ENCODE results near the gene TAF3.

TAF3 gene

GRCh38 chr10:8035006-8035640 lies 216.8 kb downstream of the TAF3 start:
- DNase-seq (ENCODE audit: low read depth), result no peak

GRCh38 chr10:8035641-8036470 lies 217.6 kb downstream of the TAF3 start:
- no peak for DNase-seq (ENCODE audit: low read depth)

GRCh38 chr10:8036506-8037198 lies 218.3 kb downstream of the TAF3 start:
- no peak for DNase-seq (ENCODE audit: low read depth)

- no peak for DNase-seq (ENCODE audit: low read depth)
Measured at GRCh38 chr10:8037199-8037801, 219.0 kb downstream of the TAF3 start.

DNA sequence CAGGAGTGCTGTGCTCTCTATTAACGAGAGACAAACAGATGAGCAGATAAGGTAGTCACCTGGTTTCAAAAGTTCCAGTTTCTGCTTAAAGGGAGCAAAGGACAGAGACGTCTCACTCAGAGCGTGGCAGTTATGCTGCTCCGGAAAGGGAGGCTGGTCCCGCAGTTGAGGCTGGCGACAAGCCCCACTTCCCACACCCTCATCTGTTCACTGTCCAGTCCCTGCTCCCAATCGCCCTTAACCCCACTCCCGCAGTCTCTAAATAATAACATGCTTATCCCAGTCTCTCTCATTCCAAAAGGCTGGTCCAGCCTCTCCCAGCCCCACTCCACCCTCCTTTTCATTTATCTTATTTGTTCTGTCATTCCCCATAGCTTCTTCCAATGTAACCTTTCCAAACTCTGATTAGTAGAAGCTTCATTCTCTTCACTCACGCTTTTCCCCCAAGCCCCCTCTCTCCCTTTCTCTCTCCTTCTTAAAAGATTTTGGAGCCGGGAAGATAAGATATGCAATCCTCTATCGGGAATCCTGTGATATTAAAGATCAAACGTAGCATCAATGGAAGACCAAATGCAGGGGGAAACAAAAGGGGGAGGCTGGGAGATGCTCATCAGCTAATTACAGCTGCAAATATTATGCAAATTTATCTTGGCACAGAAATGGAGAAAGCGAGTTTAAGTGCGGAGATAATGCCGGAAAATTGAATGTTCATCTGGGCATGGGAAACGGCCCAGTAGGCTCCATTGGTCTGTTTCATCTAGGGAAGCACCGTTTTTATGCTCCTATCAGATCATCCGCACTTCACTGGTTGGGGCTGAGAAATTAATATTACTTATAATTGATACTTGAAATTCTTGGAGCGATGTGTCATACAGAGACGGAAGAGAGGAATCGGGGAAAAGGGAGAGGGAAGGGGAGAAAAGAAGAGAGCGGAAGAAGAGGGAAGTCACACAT lies 219.9 kb downstream of the TAF3 start:
- no peak for DNase-seq (ENCODE audit: low read depth)

DNA sequence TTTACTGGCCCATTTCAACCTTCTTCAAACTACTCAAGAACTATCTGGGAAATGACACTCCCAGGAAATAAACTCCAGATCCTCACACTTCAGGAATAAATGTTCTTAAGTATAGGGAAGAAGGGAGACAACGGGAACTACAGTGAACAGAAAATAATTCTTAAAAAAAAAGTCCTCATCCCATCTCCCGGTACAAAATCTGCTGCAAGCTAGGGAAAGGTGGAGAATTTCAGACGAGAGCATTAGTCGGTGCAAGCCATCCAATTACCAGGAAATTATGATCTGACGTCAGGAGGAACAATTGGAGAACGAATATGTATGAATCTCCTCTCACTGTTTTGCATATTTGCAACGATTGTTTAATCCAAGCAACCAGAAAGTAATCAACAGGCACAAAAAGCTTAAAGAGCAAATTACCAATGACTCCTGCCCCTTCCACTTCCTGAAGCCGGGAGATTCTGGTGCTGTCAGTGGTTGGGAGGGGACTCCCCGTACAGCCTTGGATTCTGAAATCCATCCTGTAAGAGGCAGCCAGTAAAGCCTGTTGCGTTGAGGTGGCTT lies 221.1 kb downstream of the TAF3 start:
- DNase-seq (ENCODE audit: low read depth), result no peak

GRCh38 chr10:8040651-8041050 lies 222.3 kb downstream of the TAF3 start:
- DNase-seq (ENCODE audit: low read depth), result no peak

GRCh38 chr10:8041284-8041991 lies 223.1 kb downstream of the TAF3 start:
- no peak for DNase-seq (ENCODE audit: low read depth)

- DNase-seq (ENCODE audit: low read depth), result no peak
Measured at GRCh38 chr10:8041992-8042720, 223.9 kb downstream of the TAF3 start.

DNA sequence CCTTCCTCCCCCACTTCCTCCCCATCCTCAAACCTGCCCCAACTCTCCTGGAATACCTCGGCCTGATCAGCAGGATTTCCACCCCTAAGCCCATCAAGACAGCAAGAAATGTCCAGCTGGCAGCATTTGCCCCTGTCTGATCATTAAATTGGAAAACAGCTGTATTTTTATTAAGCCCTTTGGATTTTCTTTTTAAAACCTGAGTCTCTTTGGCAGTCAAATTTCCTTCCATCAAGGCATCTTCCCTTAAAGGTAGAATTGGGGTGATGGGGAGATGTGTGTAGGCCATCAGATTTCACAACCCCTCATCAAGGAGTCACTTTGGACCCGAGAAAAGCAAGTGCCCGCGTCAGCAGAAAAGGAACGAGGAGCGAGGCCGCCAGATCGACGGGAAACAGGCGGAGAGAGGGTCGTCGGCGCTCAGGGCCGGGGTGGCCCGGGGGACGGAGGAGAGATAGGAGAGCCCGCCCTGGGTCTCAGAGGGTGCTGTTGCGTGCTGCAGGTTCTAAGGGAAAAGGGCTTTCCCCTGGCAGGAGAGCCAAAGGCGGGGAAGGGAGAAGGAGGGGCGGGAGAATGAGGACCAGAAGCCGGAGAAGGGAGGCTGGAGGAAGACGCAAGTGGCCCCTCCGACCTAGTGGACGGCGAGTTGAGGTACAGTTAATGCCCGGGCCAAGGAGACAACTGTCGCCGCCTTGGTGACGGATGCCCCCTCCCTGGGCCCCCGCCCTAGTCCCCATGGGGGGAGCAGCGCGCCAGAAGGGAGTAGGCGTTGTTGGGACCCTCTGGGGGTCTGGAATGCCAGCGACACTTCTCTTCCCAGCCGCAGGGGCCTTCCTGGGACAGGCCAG lies 224.6 kb downstream of the TAF3 start:
- no peak for DNase-seq (ENCODE audit: low read depth)

DNA sequence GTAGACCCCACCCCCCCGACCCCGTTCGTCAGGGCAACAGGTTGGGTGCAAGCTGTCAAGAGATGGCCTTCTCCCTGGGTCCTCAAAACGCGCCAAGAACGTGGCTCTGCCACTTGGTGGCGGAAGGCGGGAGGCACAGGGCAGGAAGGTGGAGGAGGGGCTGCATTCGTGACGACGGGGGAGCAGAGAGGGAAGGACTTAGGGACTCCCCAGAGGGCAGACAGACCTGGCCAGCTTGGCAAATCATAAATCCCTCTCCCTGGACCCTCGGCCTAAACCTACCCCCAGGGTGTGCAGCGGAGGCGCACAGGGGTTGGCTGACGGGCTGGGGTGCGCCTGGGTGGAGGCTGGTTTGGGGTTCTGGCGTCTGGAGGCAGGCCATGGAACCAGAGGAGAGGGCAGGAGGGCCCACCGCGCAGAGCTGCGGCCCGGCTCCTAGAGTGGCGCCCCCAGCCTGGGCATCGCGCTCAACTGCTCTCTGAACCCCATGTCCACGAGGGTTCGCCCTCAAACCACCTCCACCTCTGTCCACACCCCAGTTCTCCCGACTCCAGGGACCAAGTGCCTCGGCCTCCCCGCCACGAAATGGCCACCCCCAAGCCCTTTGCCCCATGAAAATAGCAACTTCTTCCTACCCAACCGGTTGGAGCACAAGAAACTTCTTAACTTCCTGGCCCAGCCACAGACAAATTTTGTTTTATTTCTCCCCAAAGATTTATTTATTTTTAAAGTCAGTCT lies 225.4 kb downstream of the TAF3 start:
- DNase-seq (ENCODE audit: low read depth), result no peak

GRCh38 chr10:8044331-8044907 lies 226.1 kb downstream of the TAF3 start:
- DNase-seq (ENCODE audit: low read depth), result no peak

DNA sequence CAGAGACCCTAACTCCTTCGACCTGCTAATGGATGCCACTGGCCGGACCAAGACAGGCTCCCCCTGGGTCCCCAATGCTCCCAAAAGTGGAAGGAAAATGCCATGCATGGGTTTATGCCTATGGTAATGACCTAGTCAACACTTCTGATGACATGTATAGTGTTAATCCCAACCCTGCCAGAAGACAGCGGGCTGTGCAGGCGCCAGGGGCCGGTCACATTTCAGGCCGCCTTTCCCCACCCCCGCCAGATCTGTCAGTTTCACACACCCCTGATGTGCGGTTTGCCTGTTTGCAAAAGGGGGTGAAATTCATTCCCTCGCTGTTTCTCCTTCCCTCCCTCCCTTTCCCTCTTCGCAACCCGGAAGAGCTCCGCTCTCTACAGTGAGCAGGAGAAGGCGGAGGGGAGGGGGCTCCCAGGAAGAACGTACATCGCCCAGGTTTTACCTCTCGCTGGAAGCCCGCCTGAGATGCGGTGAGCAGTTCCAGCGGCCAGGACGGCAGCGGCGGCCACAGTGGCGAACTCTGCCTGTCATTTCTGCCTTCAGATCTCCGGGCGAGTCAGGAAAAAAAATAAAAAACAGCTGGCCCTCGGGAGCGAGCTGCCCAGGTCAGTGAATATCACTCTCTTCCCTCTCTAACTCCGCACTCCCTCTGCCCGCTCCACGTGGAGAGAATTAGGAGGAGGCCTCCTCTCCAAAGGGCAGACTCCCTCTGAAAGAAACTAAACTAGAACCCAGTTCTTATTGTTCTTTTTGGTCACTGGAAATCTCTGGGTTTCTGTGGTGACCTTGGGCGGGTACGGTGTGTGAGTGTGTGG lies 226.8 kb downstream of the TAF3 start:
- no peak for DNase-seq (ENCODE audit: low read depth)

DNA sequence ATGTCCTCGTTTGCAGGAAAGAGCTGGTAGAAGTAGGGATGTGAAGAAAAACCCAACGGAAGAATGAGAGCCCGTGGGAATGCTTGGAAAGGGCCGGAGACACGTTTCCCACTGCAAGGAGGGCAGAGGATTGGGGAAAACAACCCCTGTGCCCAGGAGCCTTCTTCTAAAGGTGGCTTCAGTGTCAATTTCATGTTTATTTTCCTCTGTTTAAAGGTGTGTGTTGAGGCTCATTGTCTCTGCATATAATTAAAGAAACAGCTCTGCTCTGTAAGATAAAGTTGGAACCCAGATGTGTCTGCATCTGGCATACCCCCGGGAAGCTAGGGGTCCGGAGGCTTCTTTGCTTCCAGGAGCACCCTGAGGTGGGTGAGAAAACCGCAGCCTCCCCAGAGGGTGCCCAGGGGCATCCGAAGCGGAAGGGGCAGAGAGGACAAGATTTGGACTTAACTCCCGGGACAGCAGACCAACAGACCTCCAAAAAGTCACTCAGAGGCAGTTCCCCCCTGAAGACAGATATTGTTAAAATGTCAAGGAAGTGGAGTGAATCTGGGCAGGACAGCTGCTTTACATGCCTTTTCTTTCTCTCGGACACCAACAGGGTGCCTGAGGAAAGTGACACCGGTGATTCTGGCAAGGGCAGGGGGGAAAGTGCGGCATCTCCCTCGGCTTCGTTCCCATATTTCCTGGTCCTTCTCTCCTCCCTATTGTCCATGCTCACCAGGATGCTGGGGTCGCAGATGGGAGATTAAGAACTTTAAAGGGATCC lies 227.6 kb downstream of the TAF3 start:
- no peak for DNase-seq (ENCODE audit: low read depth)

DNA sequence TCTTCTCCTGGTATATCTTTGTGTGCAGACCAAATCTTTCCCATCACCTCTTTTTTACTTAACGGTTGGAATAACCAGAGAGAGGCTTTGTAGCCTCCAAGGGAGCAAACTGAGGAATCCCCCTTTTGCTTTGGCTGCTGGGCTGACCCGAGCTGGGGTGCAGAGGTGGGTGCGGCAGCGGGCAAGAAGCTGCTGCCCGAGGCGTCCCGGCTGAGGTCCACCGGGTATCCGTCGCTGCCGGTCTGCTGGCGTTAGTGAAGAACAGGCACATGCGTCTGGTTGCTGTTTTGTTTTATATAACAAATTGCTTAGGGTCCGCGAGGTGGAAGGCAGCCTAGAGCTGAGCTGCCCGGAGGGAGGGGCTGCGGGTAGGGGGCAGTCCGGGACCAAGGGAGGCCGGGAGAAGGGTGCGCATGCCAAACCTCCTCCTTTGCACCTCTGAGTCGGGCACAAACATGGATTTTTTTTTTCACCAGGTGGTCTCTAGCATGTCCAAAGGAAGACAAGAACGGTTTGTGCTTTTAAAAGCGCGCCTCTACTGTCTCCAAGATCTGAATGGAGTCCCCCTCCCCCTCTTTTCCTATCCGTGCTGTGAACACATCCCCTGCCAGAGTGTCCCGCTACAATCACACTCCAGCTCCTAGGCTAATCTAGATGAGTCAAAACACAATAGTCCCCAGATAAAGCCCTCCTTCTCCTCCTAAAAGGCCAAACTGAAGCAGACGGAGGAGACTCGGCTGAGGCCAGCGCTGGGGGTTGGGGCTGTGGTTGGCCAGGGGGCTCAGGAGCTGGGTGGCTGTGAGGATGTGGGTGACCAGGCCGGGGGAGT lies 229.4 kb downstream of the TAF3 start:
- no peak for DNase-seq (ENCODE audit: low read depth)

All from stimulated activated CD8-positive, alpha-beta memory T cell treated with anti-CD3 and anti-CD28 coated beads, Interleukin-12 subunit alpha, Interleukin-12 subunit beta, amount 100 ng/mL, for 4 hours (primary cell).